Lower leg skin (tissue), 4 donors: ENCODE data around the gene ZNF26. TPM values are rescaled to one million over a fixed set of nuclear protein-coding genes. Genes with fewer than 3 reads are reported as not detected.
"Not testable (repeated sequence)": the region's sequence is repeated elsewhere in the genome, so short reads cannot be mapped to it uniquely, and the experiment has no call there.

Experiments used
- DNase-seq, 2 donors: peaks; one replicate each; pipeline ENCODE4 v3.0.0-alpha.2; 2019; ENCODE audit warnings: low spot score in 2 of 2
- H3K4me3 ChIP-seq: fragments of 200-600 bp; sonication (generic); 2 replicates; pipeline ENCODE4 v1.5.1; 2017; ENCODE audit warnings: mild to moderate bottlenecking, low read depth; ENCODE audit not compliant: poor library complexity, severe bottlenecking
- CTCF ChIP-seq, 3 donors: fragments of 450-650 bp; IDR thresholded peaks; one replicate each; pipeline ENCODE4 v1.5.1; 2016; ENCODE audit warnings: antibody characterized with exemption in 3 of 3, mild to moderate bottlenecking in 3 of 3, moderate library complexity in 2 of 3
- POLR2A ChIP-seq, 2 donors: fragments of 450-650 bp; IDR thresholded peaks; one replicate each; pipeline ENCODE4 v1.6.1; 2016 to 2017; ENCODE audit warnings: antibody characterized with exemption in 2 of 2, mild to moderate bottlenecking in 1 of 2, moderate library complexity in 1 of 2
- WGBS, 2 donors: methylation state at CpG; one replicate each; pipeline ENCODE4 v1.1.5; 2018; 5-methylcytosine and 5-hydroxymethylcytosine counted together
- intact Hi-C: fragments of 100-400 bp; cut with DNase I; formaldehyde crosslinking; loops from one replicate; pipeline ENCODE4 v1.15.0; 2023; ENCODE audit warnings: low total_unique reads
- total RNA-seq, 4 donors: library from RNA; depleted of rRNA; stranded (reverse); fragments of >200 nt; gene quantifications; one replicate each; pipeline ENCODE4 v1.1.0, GENCODE V29; 2016

ZNF26 gene
- 10 to 100 TPM in 3 of 4 donors, 1 to 10 TPM in 1; 5.7 to 16.8 (median 14.1) TPM for total RNA-seq

- DNase-seq = peak; percentile 86 to 97
- 0 to 1% methylated on average over 28 to 59 of the region's 76 CpGs for WGBS, 2 donors
- intact Hi-C loops = no loop called here
- peak within 1 kb of the TSS; percentile 93 for H3K4me3 ChIP-seq
- TF ChIP-seq CTCF (IDR thresholded peaks at IDR 0.05) (no peak), POLR2A (IDR thresholded peaks at IDR 0.05) (no peak)
These were observed at the start of gene ZNF26 for GRCh38 chr12:132986001-132986884. TSS of gene ZNF26 (plus strand) at chr12:132986367. CDS start at chr12:132986841, 474 bp downstream.

DNA sequence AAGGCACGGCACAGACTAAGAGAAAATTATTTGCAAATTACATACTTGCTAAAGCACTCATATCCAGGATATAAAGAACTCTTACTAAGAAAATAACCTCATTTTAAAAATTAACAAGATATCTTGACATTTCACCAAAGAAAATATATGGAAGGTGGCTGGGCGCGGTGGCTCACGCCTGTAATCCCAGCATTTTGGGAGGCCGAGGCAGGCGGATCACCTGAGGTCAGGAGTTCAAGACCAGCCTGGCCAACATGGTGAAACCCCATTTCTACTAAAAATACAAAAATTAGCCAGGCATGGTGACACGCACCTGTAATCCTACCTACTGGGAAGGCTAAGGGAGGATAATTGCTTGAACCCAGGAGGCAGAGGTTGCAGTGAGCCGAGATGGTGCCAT is 49.2 kb upstream of the ZNF26 start:
- H3K4me3 ChIP-seq, intact Hi-C loops, DNase-seq: not testable (repeated sequence)
- WGBS, 2 donors = 95% methylated on average over 8 of the region's 8 CpGs

DNA sequence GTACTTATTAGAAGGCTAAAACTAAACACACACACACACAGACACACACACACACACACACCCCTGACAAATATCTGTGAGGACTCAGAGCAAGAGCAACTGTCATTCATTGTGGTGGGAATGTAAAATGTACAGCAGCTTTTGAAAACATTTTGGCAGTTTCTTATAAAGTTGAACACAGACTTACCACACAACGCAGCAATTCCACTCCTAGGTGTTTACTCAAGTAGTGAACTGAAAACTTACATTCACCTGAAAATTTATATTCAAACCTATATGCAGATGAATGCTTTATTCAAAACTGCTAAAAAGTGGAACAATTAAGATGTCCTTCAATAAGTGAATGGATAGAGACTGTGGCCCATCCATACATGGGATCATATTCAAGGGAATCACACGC is 48.7 kb upstream of the ZNF26 start:
- no peak for DNase-seq
- 98 to 100% methylated on average over 2 of the region's 2 CpGs for WGBS, 2 donors
- intact Hi-C loops = no loop called here

DNA sequence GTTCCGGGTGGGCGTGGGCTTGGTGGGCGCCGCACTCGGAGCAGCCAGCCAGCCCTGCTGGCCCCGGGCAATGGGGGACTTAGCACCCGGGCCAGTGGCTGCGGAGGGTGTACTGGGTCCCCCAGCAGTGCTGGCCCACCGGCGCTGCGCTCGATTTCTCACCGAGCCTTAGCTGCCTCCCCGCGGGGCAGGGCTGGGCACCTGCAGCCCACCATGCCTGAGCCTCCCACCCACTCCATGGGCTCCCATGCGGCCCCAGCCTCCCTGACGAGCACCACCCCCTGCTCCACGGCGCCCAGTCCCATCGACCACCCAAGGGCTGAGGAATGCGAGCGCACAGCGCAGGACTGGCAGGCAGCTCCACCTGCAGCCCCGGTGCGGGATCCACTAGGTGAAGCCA is 47.4 kb upstream of the ZNF26 start:
- intact Hi-C loops, H3K4me3 ChIP-seq, DNase-seq: not testable (repeated sequence)
- WGBS, 2 donors = no CpG with 5 or more reads among the region's 25 CpGs

More for the DNA sequence above, 48.7 kb upstream of the ZNF26 start:
- no peak for TF ChIP-seq CTCF (IDR thresholded peaks at IDR 0.05)
- no peak for TF ChIP-seq POLR2A (IDR thresholded peaks at IDR 0.05)
- no peak overlapping the region for H3K4me3 ChIP-seq

GRCh38 chr12:132940071-132940719 is 46.0 kb upstream of the ZNF26 start:
- no peak overlapping the region for H3K4me3 ChIP-seq
- 96 to 97% methylated on average over 15 of the region's 15 CpGs for WGBS, 2 donors
- no peak for DNase-seq
- no peak for TF ChIP-seq CTCF (IDR thresholded peaks at IDR 0.05)
- intact Hi-C loops = no loop called here

- H3K4me3 ChIP-seq = no peak overlapping the region
- TF ChIP-seq CTCF (IDR thresholded peaks at IDR 0.05) (no peak), POLR2A (IDR thresholded peaks at IDR 0.05) (no peak)
- 94 to 96% methylated on average over 34 of the region's 34 CpGs for WGBS, 2 donors
- intact Hi-C loops = no loop called here
- DNase-seq = no peak
These were observed 44.7 kb upstream of the ZNF26 start for GRCh38 chr12:132941336-132941954.
